Measurements from ENCODE around the gene F11.

The F11 gene

DNA sequence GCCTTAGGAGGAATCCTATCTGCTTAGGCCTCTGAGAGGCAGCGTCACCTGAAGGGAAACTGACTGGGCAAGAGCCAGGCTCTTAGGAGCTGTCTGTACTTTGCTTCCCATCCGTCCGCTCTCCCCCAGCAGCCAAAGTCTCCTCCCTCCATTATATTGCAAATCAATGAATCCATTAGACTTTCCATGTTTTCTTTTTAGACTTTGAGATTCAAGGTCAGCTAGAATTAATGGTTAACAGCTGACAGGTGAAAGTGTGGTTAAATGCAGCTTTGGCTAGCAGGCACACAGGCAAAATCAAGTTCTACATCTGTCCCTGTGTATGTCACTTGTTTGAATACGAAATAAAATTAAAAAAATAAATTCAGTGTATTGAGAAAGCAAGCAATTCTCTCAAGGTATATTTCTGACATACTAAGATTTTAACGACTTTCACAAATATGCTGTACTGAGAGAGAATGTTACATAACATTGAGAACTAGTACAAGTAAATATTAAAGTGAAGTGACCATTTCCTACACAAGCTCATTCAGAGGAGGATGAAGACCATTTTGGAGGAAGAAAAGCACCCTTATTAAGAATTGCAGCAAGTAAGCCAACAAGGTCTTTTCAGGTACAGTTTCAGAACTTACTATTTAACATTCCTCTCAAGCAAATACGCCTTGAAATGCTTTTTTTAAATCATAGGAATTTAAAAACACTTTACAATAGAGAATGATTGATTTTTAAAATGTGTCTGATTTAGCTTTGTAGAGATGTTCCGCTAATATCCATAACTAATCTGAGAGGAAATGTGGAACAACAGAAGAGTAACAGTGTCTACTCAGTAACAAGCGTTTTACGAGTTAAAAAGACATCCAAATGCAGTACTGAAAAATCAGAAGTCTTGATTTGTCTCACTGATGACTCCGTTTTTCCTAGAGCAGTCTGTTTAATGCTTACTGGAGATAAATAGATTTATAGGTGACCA, at the start of gene F11:
F11 (plus strand) TSS at position 507 of the 970 bp plus-strand sequence. CDS start 948 bp downstream, outside the sequence.
- TF ChIP-seq, protein P1, sequence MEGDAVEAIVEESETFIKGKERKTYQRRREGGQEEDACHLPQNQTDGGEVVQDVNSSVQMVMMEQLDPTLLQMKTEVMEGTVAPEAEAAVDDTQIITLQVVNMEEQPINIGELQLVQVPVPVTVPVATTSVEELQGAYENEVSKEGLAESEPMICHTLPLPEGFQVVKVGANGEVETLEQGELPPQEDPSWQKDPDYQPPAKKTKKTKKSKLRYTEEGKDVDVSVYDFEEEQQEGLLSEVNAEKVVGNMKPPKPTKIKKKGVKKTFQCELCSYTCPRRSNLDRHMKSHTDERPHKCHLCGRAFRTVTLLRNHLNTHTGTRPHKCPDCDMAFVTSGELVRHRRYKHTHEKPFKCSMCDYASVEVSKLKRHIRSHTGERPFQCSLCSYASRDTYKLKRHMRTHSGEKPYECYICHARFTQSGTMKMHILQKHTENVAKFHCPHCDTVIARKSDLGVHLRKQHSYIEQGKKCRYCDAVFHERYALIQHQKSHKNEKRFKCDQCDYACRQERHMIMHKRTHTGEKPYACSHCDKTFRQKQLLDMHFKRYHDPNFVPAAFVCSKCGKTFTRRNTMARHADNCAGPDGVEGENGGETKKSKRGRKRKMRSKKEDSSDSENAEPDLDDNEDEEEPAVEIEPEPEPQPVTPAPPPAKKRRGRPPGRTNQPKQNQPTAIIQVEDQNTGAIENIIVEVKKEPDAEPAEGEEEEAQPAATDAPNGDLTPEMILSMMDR (IDR thresholded peaks at IDR 0.05), result no peak
- Mint-ChIP-seq H3K27ac (peak within 1 kb of the TSS; percentile 87), H3K9me3 (peaks cover 8% of the 10 kb centered on the region), H3K4me1 (peaks cover 21% of the 10 kb centered on the region), H3K27me3 (ENCODE audit: low read depth, poor library complexity) (peaks cover 4% of the 10 kb centered on the region), H3K4me3 (peak within 1 kb of the TSS; percentile 71), H3K36me3 (ENCODE audit: low read depth) (no peaks in the 10 kb centered on the region)
- DNase-seq, result no peak

DNA sequence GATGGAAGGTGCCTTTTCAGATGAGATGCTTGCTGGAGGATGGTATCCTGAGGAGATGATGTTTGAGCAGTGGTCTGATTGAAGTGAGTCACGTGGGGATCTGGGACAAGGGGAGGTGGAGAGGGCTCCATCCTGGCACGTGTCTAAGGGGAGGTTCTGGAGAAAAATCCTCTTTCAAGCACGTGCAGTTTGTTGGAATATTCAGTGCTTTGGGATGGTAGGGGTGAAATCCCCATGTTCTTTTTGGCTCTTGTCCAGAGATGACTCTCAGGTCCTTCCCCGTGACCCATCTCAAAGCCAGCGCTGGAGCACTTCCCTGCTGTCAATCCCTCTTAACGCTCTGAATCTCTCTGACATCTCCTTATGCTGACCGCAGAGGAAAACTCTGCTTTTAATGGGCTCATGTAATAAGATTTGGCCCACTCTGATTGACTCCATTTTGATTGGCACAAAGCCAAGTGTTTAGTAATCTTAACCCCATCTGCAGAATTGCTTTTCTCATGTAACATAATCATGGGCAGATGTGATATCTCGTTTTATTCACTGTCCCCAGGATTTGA, 49.4 kb upstream of the F11 start:
- no peaks in the 10 kb centered on the region for H3K4me1 Mint-ChIP-seq
- peaks cover 10% of the 10 kb centered on the region for H3K27me3 Mint-ChIP-seq (ENCODE audit: low read depth, poor library complexity)
- TF ChIP-seq, protein P1 (IDR thresholded peaks at IDR 0.05), result no peak
- DNase-seq, result no peak
- H3K36me3 Mint-ChIP-seq (ENCODE audit: low read depth), result peaks cover 10% of the 10 kb centered on the region
- H3K9me3 Mint-ChIP-seq, result peaks cover 3% of the 10 kb centered on the region
- no peak overlapping the region for H3K4me3 Mint-ChIP-seq
- no peak overlapping the region for H3K27ac Mint-ChIP-seq

DNA sequence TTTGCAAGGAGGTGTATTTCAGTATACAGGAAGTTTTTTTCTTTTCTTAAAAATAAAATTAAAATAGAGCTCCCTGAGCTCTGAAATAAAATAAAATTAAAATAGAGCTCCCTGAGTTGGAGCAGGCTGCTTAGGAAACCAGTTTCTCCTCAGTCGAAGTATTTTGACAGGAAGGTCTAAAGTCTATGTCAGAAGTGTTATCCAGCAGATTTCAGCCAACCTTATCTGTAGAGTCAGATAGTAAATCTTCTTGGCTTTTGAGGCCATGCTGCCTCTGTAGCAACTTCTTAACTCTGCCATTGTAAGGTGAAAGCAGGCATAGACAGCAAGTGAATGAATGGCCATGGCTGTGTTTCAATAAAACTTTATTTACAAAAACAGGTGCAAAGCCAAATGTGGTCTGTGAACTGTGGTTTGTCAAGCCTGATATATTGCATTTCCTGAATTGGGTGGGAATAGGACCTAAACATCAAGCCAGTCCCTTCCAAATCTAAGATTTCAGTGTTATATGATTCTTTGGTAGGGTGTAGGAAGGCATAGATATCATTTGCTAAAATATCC, 48.2 kb upstream of the F11 start:
- H3K27ac Mint-ChIP-seq, result no peak overlapping the region
- H3K9me3 Mint-ChIP-seq, result peaks cover under 1% of the 10 kb centered on the region
- H3K4me1 Mint-ChIP-seq, result no peaks in the 10 kb centered on the region
- H3K4me3 Mint-ChIP-seq, result no peak overlapping the region
- no peak for DNase-seq
- peaks cover 10% of the 10 kb centered on the region for H3K27me3 Mint-ChIP-seq (ENCODE audit: low read depth, poor library complexity)
- TF ChIP-seq, protein P1 (IDR thresholded peaks at IDR 0.05), result no peak
- H3K36me3 Mint-ChIP-seq (ENCODE audit: low read depth), result no peaks in the 10 kb centered on the region

DNA sequence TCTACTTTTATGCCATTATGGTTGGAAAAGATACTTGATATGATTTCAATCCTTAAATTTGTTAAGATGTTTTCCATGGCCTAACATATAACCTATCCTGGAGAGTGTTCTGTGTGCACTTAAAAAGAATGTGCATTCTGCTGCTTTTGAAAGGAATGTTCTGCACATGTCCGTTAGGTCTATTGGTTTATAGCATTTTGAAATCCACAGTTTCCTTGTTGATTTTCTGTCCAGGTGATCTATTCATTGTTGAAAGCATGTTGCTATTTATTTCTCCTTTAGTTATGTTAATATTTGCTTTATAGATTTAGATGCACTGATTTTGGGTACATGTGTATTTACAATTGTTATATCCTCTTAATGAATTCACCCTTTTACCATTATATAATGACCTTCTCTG, 44.4 kb upstream of the F11 start:
- Mint-ChIP-seq H3K27me3 (ENCODE audit: low read depth, poor library complexity) (peaks cover 7% of the 10 kb centered on the region), H3K4me3 (no peak overlapping the region), H3K36me3 (ENCODE audit: low read depth) (peaks cover 18% of the 10 kb centered on the region), H3K9me3 (peaks cover 31% of the 10 kb centered on the region), H3K27ac (no peak overlapping the region), H3K4me1 (no peaks in the 10 kb centered on the region)
- TF ChIP-seq, protein P1 (IDR thresholded peaks at IDR 0.05), result no peak
- DNase-seq, result no peak

DNA sequence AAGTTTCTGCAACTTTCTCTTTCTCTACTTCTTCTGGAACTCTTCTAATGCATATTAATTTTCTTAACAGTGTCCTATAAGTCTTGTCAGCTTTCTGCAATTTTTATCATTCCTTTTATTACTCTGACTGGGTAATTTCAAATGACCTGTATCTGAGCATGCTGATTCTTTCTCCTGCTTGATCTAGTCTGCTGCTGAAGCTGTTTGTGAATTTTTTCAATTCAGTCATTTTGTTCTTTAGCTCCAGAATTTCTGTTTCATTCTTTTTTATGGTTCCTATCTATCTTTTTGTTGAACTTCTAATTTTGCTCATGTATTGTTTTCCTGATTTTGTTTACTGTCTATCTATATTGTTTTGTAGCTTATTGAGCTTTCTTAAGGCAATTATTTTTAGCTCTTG, 40.1 kb upstream of the F11 start:
- no peaks in the 10 kb centered on the region for H3K4me1 Mint-ChIP-seq
- H3K4me3 Mint-ChIP-seq, result no peak overlapping the region
- no peak for DNase-seq
- TF ChIP-seq, protein P1 (IDR thresholded peaks at IDR 0.05), result no peak
- peaks cover 22% of the 10 kb centered on the region for H3K36me3 Mint-ChIP-seq (ENCODE audit: low read depth)
- no peak overlapping the region for H3K27ac Mint-ChIP-seq
- peaks cover 38% of the 10 kb centered on the region for H3K9me3 Mint-ChIP-seq
- peaks cover 6% of the 10 kb centered on the region for H3K27me3 Mint-ChIP-seq (ENCODE audit: low read depth, poor library complexity)

Measured in nephron progenitor cell (in vitro differentiated cells).